ENCODE measurements around the gene CFAP54. TPM values are rescaled to one million over a fixed set of nuclear protein-coding genes. Genes with fewer than 3 reads are reported as not detected.

Gene CFAP54
- total and polyA plus RNA-seq, 2 of the 4 experiments (the other 2 are of a cell fraction), result 0.18 to 0.41 TPM

DNA sequence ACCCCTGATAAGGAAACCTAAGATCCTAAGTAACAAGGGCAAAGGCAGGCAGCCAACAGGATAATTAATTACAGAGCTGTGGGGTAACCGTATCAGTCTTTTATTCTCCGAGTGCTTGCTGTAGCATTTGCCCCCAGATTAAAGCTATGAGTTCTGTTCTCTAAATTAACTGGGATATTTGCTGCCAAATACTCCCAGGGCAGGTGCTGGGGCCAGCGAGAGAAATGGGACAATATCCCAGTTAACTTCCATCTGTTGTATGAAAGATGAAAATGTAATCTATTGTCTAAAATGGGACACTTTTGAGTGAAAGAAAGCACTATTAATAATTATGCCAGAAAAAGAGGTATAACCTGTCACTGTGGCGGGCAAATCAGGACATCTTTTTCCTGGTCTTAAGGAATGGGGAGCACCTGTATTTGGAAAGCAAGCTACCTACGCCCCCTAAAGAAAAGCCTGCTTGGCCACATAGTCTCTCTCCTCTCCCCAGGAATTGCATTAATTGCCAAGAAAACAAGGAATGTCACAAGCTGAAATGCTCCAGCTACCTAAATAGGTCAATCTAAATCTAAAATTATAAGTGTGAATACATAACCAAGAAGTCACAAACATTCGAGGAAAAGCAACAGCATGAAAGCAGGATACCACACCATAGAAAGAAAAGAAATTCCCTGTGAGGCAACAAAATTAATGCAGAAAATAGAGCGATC lies 26.7 kb upstream of the CFAP54 start:
- no peak overlapping the region for H3K14ac ChIP-seq (replicated peaks; ENCODE audit: low read depth, low read length)
- no peak overlapping the region for H2AK9ac ChIP-seq (replicated peaks; ENCODE audit: low read depth, low read length, poor library complexity)
- H4K91ac ChIP-seq (ENCODE audit: insufficient read depth, low read depth, low read length), result no peak overlapping the region
- no peaks in the 10 kb centered on the region for H3K9me1 ChIP-seq (ENCODE audit: insufficient read depth, low read length)
- H3K56ac ChIP-seq (ENCODE audit: extremely low read depth, insufficient read depth, low read length), result no peak overlapping the region
- CTCF ChIA-PET, result interaction anchor here (0.9 kb wide), 2 partner anchors 25 to 27 kb away, joined by 3 read pairs; partner anchors contain the start of gene CFAP54
- H3K4ac ChIP-seq (ENCODE audit: low read depth, low read length), result no peak overlapping the region
- no TSS peak for BruUV-seq (replicated peaks)
- H3K27ac ChIP-seq (ENCODE audit: insufficient read depth, low read length), result no peak overlapping the region
- no peak overlapping the region for H2BK20ac ChIP-seq (ENCODE audit: low read depth, low read length)
- no CpG with 5 or more reads among the region's 7 CpGs for WGBS, 2 experiments (ENCODE audit: extremely low coverage in 2 of 2, insufficient read length in 1 of 2)
- H2BK5ac ChIP-seq (ENCODE audit: low read depth, low read length, poor library complexity, severe bottlenecking), result no peak overlapping the region
- no peaks in the 10 kb centered on the region for H3K27me3 ChIP-seq (ENCODE audit: control insufficient read depth, insufficient read depth, low read length)
- H3K4me3 ChIP-seq (ENCODE audit: insufficient read depth, low read depth, low read length), result no peak overlapping the region
- POLR2A ChIA-PET (ENCODE audit: unreplicated experiment), result no interaction called here
- no peak overlapping the region for H2BK120ac ChIP-seq (ENCODE audit: low read depth, low read length)
- H2AFZ ChIP-seq (replicated peaks; ENCODE audit: low read length, poor library complexity), result no peak overlapping the region
- H3K9me3 ChIP-seq (ENCODE audit: control insufficient read depth, insufficient read depth, low read length), result no peaks in the 10 kb centered on the region
- in situ Hi-C loops (cut with MboI; ENCODE audit: low sequenced_read_pairs), result no loop called here
- no peak overlapping the region for H2BK15ac ChIP-seq (ENCODE audit: low read depth, low read length)
- no peak overlapping the region for H3K9ac ChIP-seq (ENCODE audit: low read depth, low read length)
- no peaks in the 10 kb centered on the region for H4K20me1 ChIP-seq (ENCODE audit: insufficient read depth, low read length)
- no peaks in the 10 kb centered on the region for H3K79me1 ChIP-seq (ENCODE audit: low read depth in 1 of 2, low read length in 2 of 2)
- dilution Hi-C loops (cut with HindIII; ENCODE audit: low sequenced_read_pairs, unreplicated experiment), result no loop called here
- intact Hi-C loops (cut with micrococcal nuclease), result no loop called here
- H4K8ac ChIP-seq (ENCODE audit: low read depth in 2 of 2, low read length in 2 of 2), result no peak overlapping the region
- H3K4me1 ChIP-seq (ENCODE audit: control insufficient read depth, insufficient read depth, low read length), result no peaks in the 10 kb centered on the region; the same call in 1 of the 2 replicates
- no peak overlapping the region for H3K23ac ChIP-seq (ENCODE audit: low read depth, low read length)
- H3K36me3 ChIP-seq (ENCODE audit: control insufficient read depth, insufficient read depth, low read length), result no peaks in the 10 kb centered on the region
- H2AK5ac ChIP-seq (ENCODE audit: low read depth, low read length), result no peak overlapping the region
- H4K5ac ChIP-seq (ENCODE audit: low read depth, low read length), result no peak overlapping the region
- no peak overlapping the region for H3K4me2 ChIP-seq (ENCODE audit: low read depth, low read length)
- no peak for ATAC-seq (ENCODE audit: low read depth)
- no peak overlapping the region for H3K18ac ChIP-seq (ENCODE audit: low read depth, low read length)
- no peak for DNase-seq
- no peak for TF ChIP-seq NFE2L2 (IDR thresholded peaks at IDR 0.05; ENCODE audit: low read depth, low read length)
- no peak for TF ChIP-seq MXI1 (IDR thresholded peaks at IDR 0.05; ENCODE audit: borderline replicate concordance, low read depth, low read length)
- TF ChIP-seq, protein P1, sequence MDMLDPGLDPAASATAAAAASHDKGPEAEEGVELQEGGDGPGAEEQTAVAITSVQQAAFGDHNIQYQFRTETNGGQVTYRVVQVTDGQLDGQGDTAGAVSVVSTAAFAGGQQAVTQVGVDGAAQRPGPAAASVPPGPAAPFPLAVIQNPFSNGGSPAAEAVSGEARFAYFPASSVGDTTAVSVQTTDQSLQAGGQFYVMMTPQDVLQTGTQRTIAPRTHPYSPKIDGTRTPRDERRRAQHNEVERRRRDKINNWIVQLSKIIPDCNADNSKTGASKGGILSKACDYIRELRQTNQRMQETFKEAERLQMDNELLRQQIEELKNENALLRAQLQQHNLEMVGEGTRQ (IDR thresholded peaks at IDR 0.05; ENCODE audit: low read depth, low read length), result no peak

Data from IMR-90 (cell line).